HG03103 (cell line): ENCODE data around the gene EPB41L2.
"Not testable (repeated sequence)": the region's sequence is repeated elsewhere in the genome, so short reads cannot be mapped to it uniquely, and the experiment has no call there.

Experiments
- ATAC-seq: cut with Tn5 transposase; IDR thresholded peaks from one replicate; pipeline ENCODE4 v1.9.1; 2021; ENCODE audit warnings: low read depth; ENCODE audit not compliant: unreplicated experiment

EPB41L2 gene

GRCh38 chr6:130928158-130928912 is 134.7 kb downstream of the EPB41L2 start:
- ATAC-seq = no peak

GRCh38 chr6:130927305-130927704 is 135.7 kb downstream of the EPB41L2 start:
- no peak for ATAC-seq

- ATAC-seq = no peak
Measured at GRCh38 chr6:130923350-130923749, 139.7 kb downstream of the EPB41L2 start.

GRCh38 chr6:130922922-130923321 is 140.1 kb downstream of the EPB41L2 start:
- ATAC-seq = no peak

GRCh38 chr6:130920969-130921368 is 142.1 kb downstream of the EPB41L2 start:
- ATAC-seq = no peak

GRCh38 chr6:130918171-130918570 is 144.9 kb downstream of the EPB41L2 start:
- no peak for ATAC-seq

- not testable (repeated sequence) for ATAC-seq
Measured at GRCh38 chr6:130915606-130916005, 147.4 kb downstream of the EPB41L2 start.

- peak; percentile 83 for ATAC-seq
Measured at GRCh38 chr6:130913120-130913519, 149.9 kb downstream of the EPB41L2 start.

GRCh38 chr6:130912434-130912833 is 150.6 kb downstream of the EPB41L2 start:
- ATAC-seq = no peak

GRCh38 chr6:130908958-130909357 is 154.1 kb downstream of the EPB41L2 start:
- no peak for ATAC-seq

GRCh38 chr6:130908188-130908587 is 154.9 kb downstream of the EPB41L2 start:
- no peak for ATAC-seq

- no peak for ATAC-seq
Measured at GRCh38 chr6:130907687-130908086, 155.4 kb downstream of the EPB41L2 start.

- ATAC-seq = no peak
Measured at GRCh38 chr6:130906736-130907381, 156.2 kb downstream of the EPB41L2 start.

GRCh38 chr6:130903602-130904001 is 159.4 kb downstream of the EPB41L2 start:
- no peak for ATAC-seq

GRCh38 chr6:130903007-130903406 is 160.0 kb downstream of the EPB41L2 start:
- ATAC-seq = no peak

- no peak for ATAC-seq
Measured at GRCh38 chr6:130900913-130901312, 162.1 kb downstream of the EPB41L2 start.

- no peak for ATAC-seq
Measured at GRCh38 chr6:130896249-130896648, 166.8 kb downstream of the EPB41L2 start.

GRCh38 chr6:130895516-130895915 is 167.5 kb downstream of the EPB41L2 start:
- no peak for ATAC-seq

GRCh38 chr6:130893766-130894165 is 169.3 kb downstream of the EPB41L2 start:
- no peak for ATAC-seq

GRCh38 chr6:130893277-130893676 is 169.8 kb downstream of the EPB41L2 start:
- ATAC-seq = no peak

- no peak for ATAC-seq
Measured at GRCh38 chr6:130890521-130890971, 172.5 kb downstream of the EPB41L2 start.

GRCh38 chr6:130889423-130889822 is 173.6 kb downstream of the EPB41L2 start:
- ATAC-seq = no peak
